Natural killer cell treated with Interleukin-12 subunit alpha and Interleukin-12 subunit beta and Interleukin-15 and Interleukin-18, amount 100 ng/mL, for 72 hours (primary cell): ENCODE results near the gene NMRK1. TPM values are rescaled to one million over a fixed set of nuclear protein-coding genes. Genes with fewer than 3 reads are reported as not detected.

Experiments
- ATAC-seq, 2 donors: fragments of 150-1000 bp; cut with Tn5 transposase in 1 of 2; sonication (Bioruptor Pico), chemical (Tn5 transposase) in 1 of 2; 2 replicates each; pipeline ENCODE4 v1.10.0; 2021
- DNase-seq: peaks from one replicate; pipeline ENCODE4 v3.0.0; 2022; ENCODE audit warnings: low spot score
- H3K27ac Mint-ChIP-seq, 2 donors: 1 replicate in 1 of 2; 2 replicates in 1 of 2; pipeline ENCODE4 v1.8.0; 2022; ENCODE audit warnings: mixed read lengths in 2 of 2, mild to moderate bottlenecking in 1 of 2, moderate library complexity in 1 of 2
- H3K27me3 Mint-ChIP-seq, 2 donors: 1 replicate in 1 of 2; 2 replicates in 1 of 2; pipeline ENCODE4 v1.8.0; 2022; ENCODE audit warnings: mixed read lengths in 2 of 2
- H3K36me3 Mint-ChIP-seq: one replicate; pipeline ENCODE4 v1.8.0; 2022; ENCODE audit warnings: mixed read lengths
- H3K4me1 Mint-ChIP-seq, 2 donors: 1 replicate in 1 of 2; 2 replicates in 1 of 2; pipeline ENCODE4 v1.8.0; 2022; ENCODE audit warnings: low read depth in 2 of 2, mixed read lengths in 2 of 2, mild to moderate bottlenecking in 1 of 2
- H3K4me3 Mint-ChIP-seq: one replicate; pipeline ENCODE4 v1.8.0; 2022; ENCODE audit warnings: mixed read lengths
- H3K9me3 Mint-ChIP-seq: 2 replicates; pipeline ENCODE4 v1.8.0; 2022; ENCODE audit warnings: mixed read lengths
- total RNA-seq, 2 donors: library from RNA; stranded (reverse); gene quantifications; one replicate each; pipeline ENCODE4 v1.2.3, GENCODE V29; 2022

Gene NMRK1
- total RNA-seq, 2 donors from 2014 or later, result 24.0 to 27.2 TPM

GRCh38 chr9:75089373-75089766 lies 1.4 kb upstream of the NMRK1 start:
- DNase-seq (no peak), ATAC-seq (no peak)
- no peaks in the 10 kb centered on the region for H3K9me3 Mint-ChIP-seq
- H3K4me1 Mint-ChIP-seq, result peaks cover 62 to 76% of the 10 kb centered on the region in 2 donors
- H3K27me3 Mint-ChIP-seq, result no peaks in the 10 kb centered on the region
- H3K27ac Mint-ChIP-seq, result peak overlapping the region; percentile 91 to 97
- peak overlapping the region; percentile 98 for H3K4me3 Mint-ChIP-seq
- peaks cover 20% of the 10 kb centered on the region for H3K36me3 Mint-ChIP-seq

GRCh38 chr9:75088646-75089372 lies 854 bp upstream of the NMRK1 start:
- Mint-ChIP-seq H3K4me1 (peaks cover 59 to 74% of the 10 kb centered on the region in 2 donors), H3K9me3 (no peaks in the 10 kb centered on the region), H3K27me3 (no peaks in the 10 kb centered on the region), H3K36me3 (peaks cover 20% of the 10 kb centered on the region), H3K4me3 (peak overlapping the region; percentile 98), H3K27ac (peak overlapping the region; percentile 91 to 97)
- DNase-seq (peak; percentile 64), ATAC-seq (peak; percentile 12 to 14)

GRCh38 chr9:75087289-75087823 lies 599 bp downstream of the NMRK1 start:
- H3K27me3 Mint-ChIP-seq, result no peaks in the 10 kb centered on the region
- DNase-seq, result peak; percentile 71
- peaks cover 22% of the 10 kb centered on the region for H3K36me3 Mint-ChIP-seq
- peak overlapping the region; percentile 91 to 97 for H3K27ac Mint-ChIP-seq
- peaks cover 56 to 70% of the 10 kb centered on the region in 2 donors for H3K4me1 Mint-ChIP-seq
- no peak for ATAC-seq
- H3K9me3 Mint-ChIP-seq, result no peaks in the 10 kb centered on the region
- peak overlapping the region; percentile 87 for H3K4me3 Mint-ChIP-seq

DNA sequence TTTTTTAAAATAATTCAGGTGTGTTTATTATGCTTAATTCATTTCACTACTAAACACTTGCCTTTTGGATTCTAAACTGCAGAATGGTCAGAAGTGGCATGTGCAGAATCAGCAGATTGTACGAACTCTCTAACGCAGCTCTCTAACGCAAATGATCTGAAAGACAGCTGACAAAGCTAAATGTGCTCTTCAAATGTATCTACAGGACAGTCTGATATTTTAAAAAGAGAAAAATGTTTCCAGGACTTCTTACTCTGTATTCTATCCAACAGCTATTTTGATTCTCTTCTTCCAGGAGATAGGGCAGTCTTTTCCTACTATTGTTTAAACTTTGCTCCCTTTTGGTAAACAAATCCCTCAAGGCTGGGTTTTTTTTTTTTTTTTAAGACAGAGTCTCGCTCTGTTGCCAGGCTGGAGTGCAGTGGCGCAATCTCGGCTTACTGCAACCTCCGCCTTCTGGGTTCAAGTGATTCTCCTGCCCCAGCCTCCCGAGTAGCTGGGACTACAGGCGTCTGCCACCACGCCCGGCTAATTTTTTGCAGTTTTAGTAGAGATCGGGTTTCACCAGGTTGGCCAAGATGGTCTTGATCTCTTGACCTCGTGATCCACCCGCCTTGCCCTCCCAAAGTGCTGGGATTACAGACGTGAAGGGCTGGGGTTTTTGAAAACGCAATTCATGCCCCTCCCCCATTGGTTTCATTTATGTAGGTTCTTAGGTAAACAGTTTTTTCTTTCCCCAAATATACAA lies 1.2 kb downstream of the NMRK1 start:
- no peaks in the 10 kb centered on the region for H3K9me3 Mint-ChIP-seq
- peak overlapping the region; percentile 87 for H3K4me3 Mint-ChIP-seq
- no peak for DNase-seq
- no peak for ATAC-seq
- peaks cover 29% of the 10 kb centered on the region for H3K36me3 Mint-ChIP-seq
- H3K27ac Mint-ChIP-seq, result peak overlapping the region; percentile 91 to 97
- H3K27me3 Mint-ChIP-seq, result no peaks in the 10 kb centered on the region
- peaks cover 53 to 69% of the 10 kb centered on the region in 2 donors for H3K4me1 Mint-ChIP-seq

- Mint-ChIP-seq H3K27me3 (no peaks in the 10 kb centered on the region), H3K4me3 (peak overlapping the region; percentile 87), H3K27ac (peak overlapping the region; percentile 61 to 91), H3K9me3 (no peaks in the 10 kb centered on the region), H3K36me3 (peaks cover 26% of the 10 kb centered on the region), H3K4me1 (peaks cover 45 to 58% of the 10 kb centered on the region in 2 donors)
- ATAC-seq, result no peak
- no peak for DNase-seq
Observed at GRCh38 chr9:75085640-75086039, 2.3 kb downstream of the NMRK1 start.

GRCh38 chr9:75084081-75084672 lies 3.8 kb downstream of the NMRK1 start:
- Mint-ChIP-seq H3K4me1 (peaks cover 38 to 45% of the 10 kb centered on the region in 2 donors), H3K27ac (no peak overlapping the region), H3K36me3 (peaks cover 23% of the 10 kb centered on the region), H3K4me3 (no peak overlapping the region), H3K27me3 (no peaks in the 10 kb centered on the region), H3K9me3 (no peaks in the 10 kb centered on the region)
- DNase-seq, result no peak
- no peak for ATAC-seq

DNA sequence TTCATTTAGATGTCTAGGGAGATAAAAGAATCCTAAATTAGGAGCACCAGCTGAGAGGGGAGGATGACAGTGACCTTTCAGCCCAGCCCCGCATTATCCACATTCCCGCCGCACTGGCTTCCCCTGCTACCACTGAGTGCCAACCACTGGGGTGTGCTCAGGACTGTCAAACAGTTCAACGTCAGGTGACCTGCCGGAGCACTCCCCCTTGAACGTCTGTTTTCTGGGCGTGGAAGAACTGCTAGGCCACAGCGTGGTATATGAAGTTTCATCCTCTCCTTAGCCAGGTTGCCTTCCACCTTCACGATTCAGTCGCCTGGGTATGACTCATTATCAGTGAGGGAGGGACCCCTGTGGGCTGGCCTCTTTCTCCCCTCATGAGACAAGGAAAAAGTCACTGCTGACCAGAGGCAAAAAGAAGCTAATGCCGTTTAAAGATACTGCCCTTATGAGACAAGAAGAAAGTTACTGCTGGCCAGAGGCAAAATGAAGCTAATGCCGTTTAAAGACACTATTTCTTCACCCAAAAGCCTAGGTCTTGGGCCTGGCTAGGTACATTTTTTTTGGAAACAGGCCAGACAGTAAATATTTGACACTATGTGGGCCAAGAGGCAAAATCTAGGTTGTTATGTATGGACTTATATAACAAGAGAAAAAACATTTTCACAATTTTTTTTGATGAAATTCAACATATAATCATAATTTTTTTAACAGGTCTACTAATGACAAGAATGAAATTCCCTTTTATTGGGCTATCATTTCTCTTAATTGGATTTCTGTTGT lies 4.6 kb downstream of the NMRK1 start:
- DNase-seq, result no peak
- peaks cover 35 to 41% of the 10 kb centered on the region in 2 donors for H3K4me1 Mint-ChIP-seq
- peak in 1 of 2 donors; percentile 13 for ATAC-seq

DNA sequence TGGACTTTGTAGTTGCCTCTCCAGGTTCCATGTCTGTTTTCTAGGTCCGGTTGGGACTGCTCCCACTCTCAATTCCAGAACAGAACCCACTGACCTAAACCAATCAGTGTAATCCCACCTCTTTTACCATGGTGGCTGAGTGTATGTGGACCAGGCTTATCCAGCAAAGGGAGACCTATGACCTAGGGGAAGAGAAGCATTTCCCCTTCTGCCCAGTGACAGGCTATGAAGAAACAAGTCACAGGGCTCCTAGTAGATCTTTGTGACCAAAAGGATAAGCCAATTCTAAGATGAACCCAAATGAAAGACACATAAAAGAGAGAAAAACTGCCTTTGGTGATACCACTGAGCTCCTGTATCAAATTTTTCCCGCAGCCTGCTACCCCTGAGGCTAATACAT lies 6.3 kb downstream of the NMRK1 start:
- DNase-seq (no peak), ATAC-seq (no peak)
- Mint-ChIP-seq H3K9me3 (no peaks in the 10 kb centered on the region), H3K36me3 (peaks cover 20% of the 10 kb centered on the region), H3K27ac (no peak overlapping the region), H3K27me3 (no peaks in the 10 kb centered on the region), H3K4me1 (peaks cover 28 to 33% of the 10 kb centered on the region in 2 donors), H3K4me3 (no peak overlapping the region)

More for the DNA sequence above, 4.6 kb downstream of the NMRK1 start:
- H3K27me3 Mint-ChIP-seq, result no peaks in the 10 kb centered on the region
- no peaks in the 10 kb centered on the region for H3K9me3 Mint-ChIP-seq
- no peak overlapping the region for H3K4me3 Mint-ChIP-seq
- peak overlapping the region; percentile 2 to 42 for H3K27ac Mint-ChIP-seq
- peaks cover 20% of the 10 kb centered on the region for H3K36me3 Mint-ChIP-seq

GRCh38 chr9:75072895-75073294 lies 15.1 kb downstream of the NMRK1 start:
- no peaks in the 10 kb centered on the region for H3K9me3 Mint-ChIP-seq
- DNase-seq (no peak), ATAC-seq (no peak)
- H3K4me3 Mint-ChIP-seq, result no peak overlapping the region
- H3K36me3 Mint-ChIP-seq, result peaks cover 18% of the 10 kb centered on the region
- H3K27ac Mint-ChIP-seq, result no peak overlapping the region
- no peaks in the 10 kb centered on the region for H3K27me3 Mint-ChIP-seq
- H3K4me1 Mint-ChIP-seq, result peaks cover 11 to 12% of the 10 kb centered on the region in 2 donors

GRCh38 chr9:75071530-75072122 lies 16.3 kb downstream of the NMRK1 start:
- ATAC-seq, result no peak

DNA sequence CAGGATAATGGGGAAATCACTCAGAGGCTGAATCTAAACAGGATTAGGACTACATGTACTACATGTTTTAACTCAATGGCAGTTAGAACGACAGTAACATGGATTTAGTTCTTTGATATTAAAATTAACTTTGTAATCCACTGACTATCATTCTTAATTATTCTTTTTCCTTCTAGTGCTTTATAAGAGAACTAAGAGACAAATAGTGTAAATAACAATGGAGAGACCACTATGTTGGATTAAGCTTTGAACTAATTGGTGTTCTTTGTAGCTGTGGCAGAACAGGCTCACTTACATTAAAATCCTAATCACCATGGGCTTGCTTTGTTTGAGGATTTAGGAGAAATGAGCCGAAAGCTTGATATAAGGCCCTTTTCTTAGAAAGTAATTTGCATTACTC lies 18.8 kb downstream of the NMRK1 start:
- H3K4me1 Mint-ChIP-seq, result peaks cover 11 to 12% of the 10 kb centered on the region in 2 donors
- H3K9me3 Mint-ChIP-seq, result no peaks in the 10 kb centered on the region
- DNase-seq (no peak), ATAC-seq (no peak)
- no peak overlapping the region for H3K4me3 Mint-ChIP-seq
- no peaks in the 10 kb centered on the region for H3K27me3 Mint-ChIP-seq
- H3K27ac Mint-ChIP-seq, result no peak overlapping the region
- H3K36me3 Mint-ChIP-seq, result peaks cover 25% of the 10 kb centered on the region

More at GRCh38 chr9:75071530-75072122, 16.3 kb downstream of the NMRK1 start:
- H3K27ac Mint-ChIP-seq, result peak overlapping the region in 1 of 2 donors; percentile 62
- peaks cover 28% of the 10 kb centered on the region for H3K36me3 Mint-ChIP-seq
- no peak overlapping the region for H3K4me3 Mint-ChIP-seq
- no peaks in the 10 kb centered on the region for H3K9me3 Mint-ChIP-seq
- H3K4me1 Mint-ChIP-seq, result peaks cover 11 to 12% of the 10 kb centered on the region in 2 donors
- no peak for DNase-seq
- H3K27me3 Mint-ChIP-seq, result no peaks in the 10 kb centered on the region

GRCh38 chr9:75067894-75068293 lies 20.1 kb downstream of the NMRK1 start:
- Mint-ChIP-seq H3K9me3 (no peaks in the 10 kb centered on the region), H3K4me1 (peaks cover 11 to 12% of the 10 kb centered on the region in 2 donors), H3K27ac (no peak overlapping the region), H3K27me3 (no peaks in the 10 kb centered on the region), H3K4me3 (no peak overlapping the region), H3K36me3 (peaks cover 25% of the 10 kb centered on the region)
- no peak for ATAC-seq
- DNase-seq, result no peak

- Mint-ChIP-seq H3K27ac (no peak overlapping the region), H3K9me3 (no peaks in the 10 kb centered on the region), H3K27me3 (no peaks in the 10 kb centered on the region), H3K36me3 (peaks cover 19% of the 10 kb centered on the region), H3K4me3 (no peak overlapping the region), H3K4me1 (no peaks in the 10 kb centered on the region)
- DNase-seq (no peak), ATAC-seq (no peak)
Observed at GRCh38 chr9:75065510-75065909, 22.4 kb downstream of the NMRK1 start.
